A673 (cell line): ENCODE measurements around the gene SIGLEC6. TPM values are rescaled to one million over a fixed set of nuclear protein-coding genes. Genes with fewer than 3 reads are reported as not detected.

Experiments used
- BruUV-seq: library from RNA; stranded (reverse); fragments of 400-500 nt; replicated peaks from 2 replicates; lab custom pipeline; 2021; lab: Mats Ljungman, UMichigan
- CTCF ChIA-PET: fragments of 300-600 bp; sonication (Branson Sonifier 250); formaldehyde crosslinking; loops from one replicate; lab custom pipeline; 2022; ENCODE audit warnings: antibody characterized with exemption; lab: Charles Lee
- POLR2A ChIA-PET: fragments of 300-600 bp; sonication (Branson Sonifier 250); formaldehyde crosslinking; loops from one replicate; lab custom pipeline; 2022; ENCODE audit warnings: antibody characterized with exemption; ENCODE audit not compliant: low non-redundant PET; lab: Charles Lee
- DNase-seq: peaks from one replicate; pipeline ENCODE4 v3.0.0-alpha.2; 2015; ENCODE audit warnings: low spot score
- H3K27ac ChIP-seq: fragments of 200-600 bp; sonication (generic); 2 replicates; pipeline ENCODE4 v1.5.1; 2016; ENCODE audit warnings: mixed run types, low read depth, mild to moderate bottlenecking, mixed read lengths, antibody characterized with exemption, low read length; ENCODE audit not compliant: poor library complexity, severe bottlenecking
- H3K27me3 ChIP-seq: fragments of 200-600 bp; sonication (generic); replicated peaks from 2 replicates; pipeline ENCODE4 v1.6.1; 2017; ENCODE audit warnings: mixed run types, low read depth, mild to moderate bottlenecking, mixed read lengths, antibody characterized with exemption, low read length; ENCODE audit not compliant: insufficient read depth, poor library complexity
- H3K36me3 ChIP-seq: fragments of 200-600 bp; sonication (generic); 2 replicates; pipeline ENCODE4 v1.6.1; 2016; ENCODE audit warnings: mixed run types, mild to moderate bottlenecking, mixed read lengths, antibody characterized with exemption, low read length; ENCODE audit not compliant: insufficient read depth, poor library complexity, severe bottlenecking
- H3K4me1 ChIP-seq: fragments of 200-600 bp; sonication (generic); 2 replicates; pipeline ENCODE4 v1.6.1; 2017; ENCODE audit warnings: mixed run types, mild to moderate bottlenecking, mixed read lengths, antibody characterized with exemption, low read length; ENCODE audit not compliant: insufficient read depth, poor library complexity, severe bottlenecking
- H3K4me3 ChIP-seq: fragments of 200-600 bp; sonication (generic); 2 replicates; pipeline ENCODE4 v1.5.1; 2016; ENCODE audit warnings: low read depth, mixed run types, mild to moderate bottlenecking, mixed read lengths, low read length; ENCODE audit not compliant: poor library complexity, severe bottlenecking
- H3K9me3 ChIP-seq: fragments of 200-600 bp; sonication (generic); 2 replicates; pipeline ENCODE4 v1.6.1; 2016; ENCODE audit warnings: mixed run types, low read depth, mild to moderate bottlenecking, mixed read lengths, antibody characterized with exemption, low read length; ENCODE audit not compliant: poor library complexity, severe bottlenecking
- CTCF ChIP-seq: fragments of 300-800, 200-600 bp; sonication (generic); conservative IDR thresholded peaks from 2 replicates; pipeline ENCODE4 v1.5.1; 2017; ENCODE audit warnings: low read depth, mild to moderate bottlenecking, antibody characterized with exemption, low read length, moderate library complexity, mixed read lengths
- EZH2 ChIP-seq: fragments of 200-600 bp; sonication (generic); IDR thresholded peaks from 2 replicates; pipeline ENCODE4 v1.6.1; 2017; ENCODE audit warnings: borderline replicate concordance, low read depth, mild to moderate bottlenecking, mixed read lengths, antibody characterized with exemption, low read length; ENCODE audit not compliant: poor library complexity, severe bottlenecking
- intact Hi-C: fragments of 100-400 bp; cut with micrococcal nuclease; formaldehyde crosslinking; loops from one replicate; pipeline ENCODE4 v1.10.0; 2022; ENCODE audit not compliant: unreplicated experiment
- total RNA-seq: library from RNA; stranded (reverse); gene quantifications from 2 replicates; pipeline ENCODE4 v1.2.3, GENCODE V29; 2021

The SIGLEC6 gene
- total RNA-seq, 1 experiment from 2014 or later, result not detected

GRCh38 chr19:51570962-51571575 is 39.6 kb upstream of the SIGLEC6 start, which contains the start of gene ZNF175:
TSS of gene ZNF175 (plus strand) at chr19:51571283. CDS start at chr19:51573330, 2,047 bp downstream.
- peaks cover 3% of the 10 kb centered on the region for H3K4me1 ChIP-seq
- peaks cover 34% of the 10 kb centered on the region for H3K27me3 ChIP-seq
- TF ChIP-seq EZH2 (no peak), CTCF (no peak)
- peak; percentile 97 for DNase-seq
- BruUV-seq, result no TSS peak
- intact Hi-C loops, result loop anchor here (2.0 kb wide), 1 partner anchor 24 kb away; no protein-coding TSS in a partner anchor
- CTCF ChIA-PET, result interaction anchor here (0.6 to 0.9 kb wide), 2 partner anchors 86 to 148 kb away, joined by 3 to 4 read pairs; no protein-coding TSS in a partner anchor
- H3K4me3 ChIP-seq, result peak within 1 kb of the TSS; percentile 70
- H3K36me3 ChIP-seq, result no peaks in the 10 kb centered on the region
- peak within 1 kb of the TSS; percentile 72 for H3K27ac ChIP-seq
- no peaks in the 10 kb centered on the region for H3K9me3 ChIP-seq
- POLR2A ChIA-PET, result interaction anchor here (0.6 to 0.8 kb wide), 2 partner anchors 111 to 1142 kb away, joined by 3 to 14 read pairs; no protein-coding TSS in a partner anchor

DNA sequence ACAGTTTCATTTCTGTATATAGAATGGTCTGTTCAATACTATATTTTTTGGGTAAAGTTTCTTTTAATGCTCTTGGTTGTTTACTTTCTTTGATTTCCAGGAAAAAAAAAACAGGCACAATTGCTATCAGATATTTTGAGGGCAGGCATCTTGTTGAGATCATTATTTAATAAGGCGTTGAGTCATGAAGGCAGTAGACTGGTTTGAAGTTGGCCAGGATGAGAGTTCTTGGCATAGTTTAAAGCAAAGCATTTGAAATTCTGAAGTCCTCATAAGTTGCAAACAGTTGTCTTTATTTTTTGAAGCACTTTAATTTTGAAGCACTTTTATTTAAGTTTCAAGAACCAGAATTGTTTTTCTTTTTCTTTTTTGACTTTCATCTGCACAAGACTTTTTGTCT is 37.0 kb upstream of the SIGLEC6 start:
- H3K36me3 ChIP-seq, result no peaks in the 10 kb centered on the region
- TF ChIP-seq CTCF (no peak), EZH2 (no peak)
- no peak overlapping the region for H3K4me3 ChIP-seq
- POLR2A ChIA-PET, result no interaction called here
- H3K27me3 ChIP-seq, result peaks cover 51% of the 10 kb centered on the region
- intact Hi-C loops, result no loop called here
- no peaks in the 10 kb centered on the region for H3K9me3 ChIP-seq
- BruUV-seq, result no TSS peak
- H3K27ac ChIP-seq, result no peak overlapping the region
- DNase-seq, result no peak
- peaks cover 3% of the 10 kb centered on the region for H3K4me1 ChIP-seq
- CTCF ChIA-PET, result no interaction called here

DNA sequence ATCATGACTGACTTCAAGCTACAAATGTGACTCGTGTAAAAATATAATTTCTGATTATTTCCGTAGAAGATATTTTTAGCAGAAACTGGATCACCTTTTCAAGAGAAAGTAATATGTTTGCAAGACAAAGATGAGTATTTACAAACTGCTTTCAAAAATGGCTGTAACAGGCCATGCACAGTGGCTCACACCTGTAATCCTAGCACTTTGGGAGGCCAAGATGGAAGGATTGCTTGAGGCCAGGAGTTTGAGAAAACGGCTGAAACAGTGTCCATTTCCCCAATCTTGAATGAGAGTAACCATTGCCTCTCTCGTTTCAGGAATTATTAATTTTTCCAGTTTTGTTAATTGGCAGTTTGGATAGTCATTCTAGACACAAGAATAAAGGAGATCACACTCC is 36.1 kb upstream of the SIGLEC6 start:
- ChIA-PET POLR2A (no interaction called here), CTCF (no interaction called here)
- no peak for DNase-seq
- no TSS peak for BruUV-seq
- Histone ChIP-seq H3K27me3 (peaks cover 51% of the 10 kb centered on the region), H3K4me1 (peaks cover 3% of the 10 kb centered on the region), H3K4me3 (no peak overlapping the region), H3K9me3 (no peaks in the 10 kb centered on the region), H3K36me3 (no peaks in the 10 kb centered on the region), H3K27ac (no peak overlapping the region)
- intact Hi-C loops, result no loop called here
- TF ChIP-seq CTCF (no peak), EZH2 (no peak)
